Neuronal stem cell (in vitro differentiated cells): Measurements from ENCODE around the gene ZSWIM6.

Experiments used
- DNase-seq: peaks from one replicate; pipeline ENCODE4 v3.0.0-alpha.2; 2013; ENCODE audit warnings: low spot score
- H2AFZ ChIP-seq: one replicate; pipeline ENCODE4 v1.6.1; 2013; ENCODE audit warnings: mild to moderate bottlenecking, low read length, inconsistent platforms
- H2AK5ac ChIP-seq: 2 replicates; pipeline ENCODE4 v1.6.1; 2013; ENCODE audit warnings: low read depth, mild to moderate bottlenecking, inconsistent platforms, low read length, moderate library complexity, mixed read lengths
- H2BK120ac ChIP-seq: 2 replicates; pipeline ENCODE4 v1.6.1; 2013; ENCODE audit warnings: low read depth, mild to moderate bottlenecking, inconsistent platforms, low read length, moderate library complexity, mixed read lengths
- H2BK12ac ChIP-seq: one replicate; pipeline ENCODE4 v1.6.1; 2013; ENCODE audit warnings: low read length, inconsistent platforms
- H2BK15ac ChIP-seq: 2 replicates; pipeline ENCODE4 v1.6.1; 2013; ENCODE audit warnings: mild to moderate bottlenecking, low read length, inconsistent platforms, mixed read lengths
- H2BK5ac ChIP-seq: one replicate; pipeline ENCODE4 v1.6.1; 2013; ENCODE audit warnings: inconsistent platforms, mild to moderate bottlenecking, low read length, moderate library complexity
- H3K14ac ChIP-seq: one replicate; pipeline ENCODE4 v1.6.1; 2013; ENCODE audit warnings: low read length, inconsistent platforms
- H3K18ac ChIP-seq: 2 replicates; pipeline ENCODE4 v1.6.1; 2013; ENCODE audit warnings: low read length, inconsistent platforms
- H3K23ac ChIP-seq: 2 replicates; pipeline ENCODE4 v1.6.1; 2013; ENCODE audit warnings: low read depth, mild to moderate bottlenecking, mixed read lengths, low read length, inconsistent platforms; ENCODE audit not compliant: poor library complexity
- H3K27ac ChIP-seq: replicated peaks from 3 replicates; pipeline ENCODE4 v1.5.1; 2013; ENCODE audit warnings: low read length, inconsistent platforms
- H3K27me3 ChIP-seq, 3 experiments: 2 replicates each; pipeline ENCODE4 v1.6.1; 2013; ENCODE audit warnings: low read length in 3 of 3, mild to moderate bottlenecking in 2 of 3, inconsistent platforms in 1 of 3, low read depth in 1 of 3, mixed read lengths in 1 of 3, moderate library complexity in 1 of 3; ENCODE audit not compliant: control insufficient read depth in 3 of 3, insufficient read depth in 3 of 3
- H3K36me3 ChIP-seq, 2 donors: replicated peaks in 1 of 2; 2 replicates each; pipeline ENCODE4 v1.6.1; 2013; ENCODE audit warnings: low read length in 2 of 2; ENCODE audit not compliant: control insufficient read depth in 2 of 2, insufficient read depth in 2 of 2
- H3K4ac ChIP-seq: 2 replicates; pipeline ENCODE4 v1.6.1; 2013; ENCODE audit warnings: inconsistent platforms, mild to moderate bottlenecking, low read length, moderate library complexity
- H3K4me1 ChIP-seq, 2 donors: 1 replicate in 1 of 2; 2 replicates in 1 of 2; pipeline ENCODE4 v1.6.1; 2013; ENCODE audit warnings: low read length in 2 of 2, low read depth in 1 of 2; ENCODE audit not compliant: control insufficient read depth in 2 of 2, insufficient read depth in 1 of 2
- H3K4me2 ChIP-seq: one replicate; pipeline ENCODE4 v1.6.1; 2013; ENCODE audit warnings: mild to moderate bottlenecking, low read length, inconsistent platforms; ENCODE audit not compliant: insufficient read depth, poor library complexity, severe bottlenecking
- H3K4me3 ChIP-seq, 2 donors: 2 replicates each; pipeline ENCODE4 v1.5.1; 2013; ENCODE audit warnings: low read length in 2 of 2, mild to moderate bottlenecking in 2 of 2, inconsistent platforms in 1 of 2, moderate library complexity in 1 of 2
- H3K79me1 ChIP-seq: one replicate; pipeline ENCODE4 v1.6.1; 2013; ENCODE audit warnings: low read depth, mild to moderate bottlenecking, inconsistent platforms, low read length, moderate library complexity
- H3K9ac ChIP-seq: one replicate; pipeline ENCODE4 v1.6.1; 2013; ENCODE audit warnings: mild to moderate bottlenecking, low read depth, low read length, inconsistent platforms; ENCODE audit not compliant: poor library complexity
- H3K9me3 ChIP-seq, 2 donors: replicated peaks in 1 of 2; 2 replicates each; pipeline versions ENCODE3 to v1.6.1; 2013; ENCODE audit warnings: low read length in 2 of 2, mild to moderate bottlenecking in 2 of 2, inconsistent platforms in 1 of 2, low read depth in 1 of 2, mixed read lengths in 1 of 2, moderate library complexity in 1 of 2; ENCODE audit not compliant: control insufficient read depth in 2 of 2, insufficient read depth in 1 of 2
- H4K8ac ChIP-seq: one replicate; pipeline ENCODE4 v1.6.1; 2013; ENCODE audit warnings: low read depth, mild to moderate bottlenecking, inconsistent platforms, low read length, moderate library complexity
- H4K91ac ChIP-seq: one replicate; pipeline ENCODE4 v1.6.1; 2013; ENCODE audit warnings: low read length, low read depth, mild to moderate bottlenecking, inconsistent platforms; ENCODE audit not compliant: poor library complexity
- WGBS, 2 donors: extraction: QIAGEN DNeasy Blood & Tissue Kit; methylation state at CpG; one replicate each; pipeline ENCODE4 v1.1.7; 2013; ENCODE audit warnings: missing lambda C conversion rate in 2 of 2, mixed read lengths in 1 of 2; ENCODE audit not compliant: insufficient read length in 2 of 2, insufficient replicate concordance in 1 of 2; ENCODE audit errors: extremely low coverage in 2 of 2; 5-methylcytosine and 5-hydroxymethylcytosine counted together

The ZSWIM6 gene

GRCh38 chr5:61353293-61353692 lies 21.2 kb downstream of the ZSWIM6 start:
- Histone ChIP-seq H3K14ac (no peak overlapping the region), H3K4me3 (no peak overlapping the region), H3K9ac (no peak overlapping the region), H4K91ac (no peak overlapping the region), H3K9me3 (peaks cover 5 to 20% of the 10 kb centered on the region in 2 donors), H3K18ac (no peak overlapping the region), H2BK5ac (no peak overlapping the region), H3K23ac (no peak overlapping the region), H3K4me2 (no peak overlapping the region), H3K79me1 (peaks cover 10% of the 10 kb centered on the region), H2AFZ (no peak overlapping the region), H3K4me1 (peaks cover 2 to 9% of the 10 kb centered on the region in 2 donors), H2BK12ac (no peak overlapping the region), H2BK15ac (no peak overlapping the region), H3K27ac (no peak overlapping the region), H3K36me3 (peaks cover 0 to 27% of the 10 kb centered on the region in 2 donors), H3K27me3 (no peaks in the 10 kb centered on the region), H2AK5ac (no peak overlapping the region), H4K8ac (no peak overlapping the region), H3K4ac (no peak overlapping the region), H2BK120ac (no peak overlapping the region)
- no CpG with 5 or more reads among the region's 1 CpG for WGBS, 2 donors
- no peak for DNase-seq

DNA sequence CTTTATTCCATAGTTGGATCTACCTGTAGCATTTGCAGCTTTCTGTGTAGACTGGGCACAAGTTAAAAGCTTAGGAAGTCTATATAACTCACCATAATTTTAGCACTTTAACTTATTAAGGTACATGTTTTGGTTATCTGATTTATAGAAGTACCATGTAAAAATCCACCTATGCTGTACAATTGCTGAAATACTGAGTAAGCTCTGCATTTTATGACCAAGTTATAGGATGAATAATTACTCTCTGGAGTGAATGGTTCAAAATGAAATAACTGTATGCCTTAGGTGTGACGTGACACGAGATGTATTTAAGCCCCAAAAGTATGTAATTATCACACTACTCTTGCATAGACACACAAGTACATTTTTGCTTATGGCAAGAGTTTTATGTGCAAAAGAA lies 22.1 kb downstream of the ZSWIM6 start:
- WGBS, 2 donors = no CpG with 5 or more reads among the region's 2 CpGs

DNA sequence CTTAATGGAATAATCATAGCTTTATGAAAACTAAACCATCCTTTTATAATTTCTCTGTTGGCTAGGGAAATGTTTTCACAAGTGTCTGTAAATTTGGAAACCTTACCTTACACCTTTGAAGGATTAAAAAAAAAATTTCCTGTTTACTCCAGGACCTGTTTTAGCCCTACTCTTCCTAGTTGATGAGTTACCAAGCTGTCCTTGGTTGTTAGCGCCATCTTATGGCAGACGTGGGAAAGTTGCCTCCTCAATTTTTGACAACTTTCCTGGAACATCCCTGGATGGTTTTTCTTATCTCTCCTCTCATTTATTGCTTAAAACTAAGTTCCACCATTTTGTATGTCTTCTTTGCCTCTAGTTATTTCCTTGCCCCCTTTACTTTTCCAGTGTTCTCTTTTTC lies 25.7 kb downstream of the ZSWIM6 start:
- H3K9ac ChIP-seq = no peak overlapping the region
- no peak overlapping the region for H4K91ac ChIP-seq
- H3K14ac ChIP-seq = no peak overlapping the region
- WGBS, 2 donors = no CpG with 5 or more reads among the region's 2 CpGs
- H3K4me2 ChIP-seq = no peak overlapping the region
- no peak overlapping the region for H2AFZ ChIP-seq
- peaks cover 8% of the 10 kb centered on the region for H3K79me1 ChIP-seq
- H3K36me3 ChIP-seq = peaks cover 0 to 50% of the 10 kb centered on the region in 2 donors
- no peak overlapping the region for H3K4me3 ChIP-seq
- H3K27ac ChIP-seq = no peak overlapping the region
- no peaks in the 10 kb centered on the region for H3K27me3 ChIP-seq
- H2BK120ac ChIP-seq = no peak overlapping the region
- H3K18ac ChIP-seq = no peak overlapping the region
- H3K4me1 ChIP-seq = peaks cover 0 to 1% of the 10 kb centered on the region in 2 donors
- DNase-seq = no peak
- no peak overlapping the region for H3K4ac ChIP-seq
- H3K23ac ChIP-seq = no peak overlapping the region
- H4K8ac ChIP-seq = no peak overlapping the region
- H2BK15ac ChIP-seq = no peak overlapping the region
- peaks cover 5 to 29% of the 10 kb centered on the region in 2 donors for H3K9me3 ChIP-seq
- H2BK5ac ChIP-seq = no peak overlapping the region
- H2AK5ac ChIP-seq = no peak overlapping the region
- no peak overlapping the region for H2BK12ac ChIP-seq

More for the DNA sequence above, 22.1 kb downstream of the ZSWIM6 start:
- Histone ChIP-seq H3K4me2 (no peak overlapping the region), H3K23ac (no peak overlapping the region), H3K27me3 (no peaks in the 10 kb centered on the region), H2AFZ (no peak overlapping the region), H3K79me1 (peaks cover 12% of the 10 kb centered on the region), H3K4me1 (peaks cover 2 to 9% of the 10 kb centered on the region in 2 donors), H4K91ac (no peak overlapping the region), H4K8ac (no peak overlapping the region), H2BK120ac (no peak overlapping the region), H2BK15ac (no peak overlapping the region), H3K14ac (no peak overlapping the region), H2BK12ac (no peak overlapping the region), H3K18ac (no peak overlapping the region), H3K36me3 (peaks cover 0 to 31% of the 10 kb centered on the region in 2 donors), H3K27ac (no peak overlapping the region), H2BK5ac (no peak overlapping the region), H3K9ac (no peak overlapping the region), H3K4me3 (no peak overlapping the region), H2AK5ac (no peak overlapping the region), H3K9me3 (peaks cover 5 to 20% of the 10 kb centered on the region in 2 donors), H3K4ac (no peak overlapping the region)
- no peak for DNase-seq

DNA sequence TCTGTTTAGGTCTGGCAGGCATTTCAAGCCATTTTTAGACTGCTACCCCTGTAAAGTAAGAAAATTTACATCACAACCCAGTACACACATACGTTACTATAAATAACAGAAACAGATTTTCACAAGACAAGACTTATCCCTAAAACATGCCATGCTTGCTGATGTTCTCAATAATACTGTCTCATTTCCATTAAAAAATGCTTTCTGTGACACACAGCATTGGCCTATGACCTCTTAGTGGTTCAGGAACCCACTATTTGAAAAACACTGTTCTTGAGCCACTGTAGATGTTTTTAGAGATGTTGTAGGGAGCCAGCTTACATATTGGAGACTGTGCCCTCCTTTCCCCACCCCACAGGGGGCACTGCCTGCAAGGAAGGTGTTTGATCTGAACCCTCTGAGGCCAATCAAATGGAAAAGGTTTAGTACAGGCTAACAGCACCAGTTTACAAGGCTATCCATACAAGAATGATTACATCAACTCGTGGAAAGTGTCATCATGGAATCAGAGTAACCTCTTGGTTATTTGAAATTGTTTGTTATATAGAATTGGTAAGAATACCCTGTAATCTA lies 30.8 kb downstream of the ZSWIM6 start:
- Histone ChIP-seq H3K27ac (no peak overlapping the region), H3K79me1 (peaks cover 4% of the 10 kb centered on the region), H2BK15ac (no peak overlapping the region), H3K14ac (no peak overlapping the region), H2AK5ac (no peak overlapping the region), H2BK12ac (no peak overlapping the region), H3K4me1 (peaks cover 0 to 4% of the 10 kb centered on the region in 2 donors), H3K23ac (no peak overlapping the region), H2BK120ac (no peak overlapping the region), H4K8ac (no peak overlapping the region), H3K27me3 (no peaks in the 10 kb centered on the region), H2AFZ (no peak overlapping the region), H3K9me3 (peaks cover 0 to 12% of the 10 kb centered on the region in 2 donors), H3K4me3 (no peak overlapping the region), H2BK5ac (no peak overlapping the region), H3K9ac (no peak overlapping the region), H3K4ac (no peak overlapping the region), H3K4me2 (no peak overlapping the region), H4K91ac (no peak overlapping the region), H3K18ac (no peak overlapping the region), H3K36me3 (peaks cover 0 to 81% of the 10 kb centered on the region in 2 donors)
- WGBS, 2 donors = no CpG with 5 or more reads among the region's 2 CpGs
- DNase-seq = no peak
